ENCODE measurements around the gene IL4R.

Gene IL4R

GRCh38 chr16:27363246-27363632, 49.5 kb downstream of the IL4R start:
- DNase-seq (ENCODE audit: low read depth), result no peak
- no peak overlapping the region for H3K4me3 ChIP-seq (ENCODE audit: low read depth, low read length)
- TF ChIP-seq MYC (IDR thresholded peaks at IDR 0.05; ENCODE audit: low read depth, low read length) (no peak), POLR2A (IDR thresholded peaks at IDR 0.05; ENCODE audit: extremely low read depth, insufficient read length) (no peak), CTCF (IDR thresholded peaks at IDR 0.05; ENCODE audit: low read depth, low read length) (no peak), MAX (IDR thresholded peaks at IDR 0.05; ENCODE audit: low read depth, low read length) (no peak)

GRCh38 chr16:27363797-27364196, 50.0 kb downstream of the IL4R start:
- DNase-seq (ENCODE audit: low read depth), result no peak
- H3K4me3 ChIP-seq (ENCODE audit: low read depth, low read length), result no peak overlapping the region
- TF ChIP-seq MAX (IDR thresholded peaks at IDR 0.05; ENCODE audit: low read depth, low read length) (no peak), MYC (IDR thresholded peaks at IDR 0.05; ENCODE audit: low read depth, low read length) (no peak), CTCF (IDR thresholded peaks at IDR 0.05; ENCODE audit: low read depth, low read length) (no peak), POLR2A (IDR thresholded peaks at IDR 0.05; ENCODE audit: extremely low read depth, insufficient read length) (no peak)

GRCh38 chr16:27364493-27365141, 50.8 kb downstream of the IL4R start:
- TF ChIP-seq CTCF (IDR thresholded peaks at IDR 0.05; ENCODE audit: low read depth, low read length) (no peak), MAX (IDR thresholded peaks at IDR 0.05; ENCODE audit: low read depth, low read length) (no peak)
- DNase-seq (ENCODE audit: low read depth), result no peak
- no peak overlapping the region for H3K4me3 ChIP-seq (ENCODE audit: low read depth, low read length)

GRCh38 chr16:27365142-27366089, 51.6 kb downstream of the IL4R start:
- no peak overlapping the region for H3K4me3 ChIP-seq (ENCODE audit: low read depth, low read length)
- TF ChIP-seq MYC (IDR thresholded peaks at IDR 0.05; ENCODE audit: low read depth, low read length) (no peak), MAX (IDR thresholded peaks at IDR 0.05; ENCODE audit: low read depth, low read length) (no peak), CTCF (IDR thresholded peaks at IDR 0.05; ENCODE audit: low read depth, low read length) (no peak), POLR2A (IDR thresholded peaks at IDR 0.05; ENCODE audit: extremely low read depth, insufficient read length) (no peak)
- no peak for DNase-seq (ENCODE audit: low read depth)

- no peak for DNase-seq (ENCODE audit: low read depth)
Measured at GRCh38 chr16:27366687-27367460, 53.1 kb downstream of the IL4R start.

More at GRCh38 chr16:27366687-27367460, 53.1 kb downstream of the IL4R start:
- H3K4me3 ChIP-seq (ENCODE audit: low read depth, low read length), result no peak overlapping the region
- TF ChIP-seq POLR2A (IDR thresholded peaks at IDR 0.05; ENCODE audit: extremely low read depth, insufficient read length) (no peak), MAX (IDR thresholded peaks at IDR 0.05; ENCODE audit: low read depth, low read length) (no peak), MYC (IDR thresholded peaks at IDR 0.05; ENCODE audit: low read depth, low read length) (no peak), CTCF (IDR thresholded peaks at IDR 0.05; ENCODE audit: low read depth, low read length) (no peak)
